Suprapubic skin (tissue), 3 donors: ENCODE results near the gene PLA2G15.

Experiments
- EP300 ChIP-seq: sonication (generic); formaldehyde crosslinking; IDR thresholded peaks from one replicate; pipeline ENCODE4 v1.6.1; 2017; ENCODE audit warnings: antibody characterized with exemption
- POLR2A ChIP-seq, 2 donors: fragments of 450-650 bp; IDR thresholded peaks; one replicate each; pipeline ENCODE4 v1.6.1; 2017; ENCODE audit warnings: antibody characterized with exemption in 2 of 2, mild to moderate bottlenecking in 2 of 2, moderate library complexity in 2 of 2
- TF ChIP-seq, protein P1 (sequence below), 2 donors: fragments of 200-600 bp in 1 of 2; fragments of 450-650 bp in 1 of 2; sonication (generic) in 1 of 2; IDR thresholded peaks; one replicate each; pipeline ENCODE4 v1.5.1; 2016 to 2019; ENCODE audit warnings: antibody characterized with exemption in 2 of 2, mild to moderate bottlenecking in 1 of 2, moderate library complexity in 1 of 2

DNA sequence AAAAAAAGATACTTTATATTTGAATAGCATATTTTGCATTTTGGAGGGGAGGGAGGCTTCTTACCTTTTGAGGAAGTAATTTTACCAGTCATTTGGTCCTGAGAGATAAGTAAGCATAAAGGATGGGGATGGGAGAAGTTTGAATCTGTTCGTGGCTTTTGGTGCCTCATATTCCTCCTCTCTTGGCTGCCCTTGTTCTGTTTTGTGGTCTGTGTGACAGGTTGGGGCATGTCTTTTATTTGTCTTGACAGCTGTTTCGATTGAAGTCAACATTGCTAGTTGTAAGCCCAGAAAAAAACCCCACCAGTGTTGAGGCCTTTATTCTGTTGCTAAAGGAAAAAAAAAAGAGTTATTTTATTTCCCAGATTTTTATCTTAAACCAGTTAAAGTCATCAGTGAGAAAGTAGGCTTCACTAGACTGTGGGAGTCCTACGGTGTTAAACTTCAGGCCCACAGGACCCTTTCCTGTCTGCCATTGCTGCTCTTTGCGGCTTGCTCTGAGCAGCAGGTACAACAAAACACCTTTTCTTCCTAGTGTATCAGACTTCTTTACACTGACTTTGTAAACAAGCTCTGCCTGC is 30.5 kb downstream of the PLA2G15 start:
- TF ChIP-seq, protein P1, sequence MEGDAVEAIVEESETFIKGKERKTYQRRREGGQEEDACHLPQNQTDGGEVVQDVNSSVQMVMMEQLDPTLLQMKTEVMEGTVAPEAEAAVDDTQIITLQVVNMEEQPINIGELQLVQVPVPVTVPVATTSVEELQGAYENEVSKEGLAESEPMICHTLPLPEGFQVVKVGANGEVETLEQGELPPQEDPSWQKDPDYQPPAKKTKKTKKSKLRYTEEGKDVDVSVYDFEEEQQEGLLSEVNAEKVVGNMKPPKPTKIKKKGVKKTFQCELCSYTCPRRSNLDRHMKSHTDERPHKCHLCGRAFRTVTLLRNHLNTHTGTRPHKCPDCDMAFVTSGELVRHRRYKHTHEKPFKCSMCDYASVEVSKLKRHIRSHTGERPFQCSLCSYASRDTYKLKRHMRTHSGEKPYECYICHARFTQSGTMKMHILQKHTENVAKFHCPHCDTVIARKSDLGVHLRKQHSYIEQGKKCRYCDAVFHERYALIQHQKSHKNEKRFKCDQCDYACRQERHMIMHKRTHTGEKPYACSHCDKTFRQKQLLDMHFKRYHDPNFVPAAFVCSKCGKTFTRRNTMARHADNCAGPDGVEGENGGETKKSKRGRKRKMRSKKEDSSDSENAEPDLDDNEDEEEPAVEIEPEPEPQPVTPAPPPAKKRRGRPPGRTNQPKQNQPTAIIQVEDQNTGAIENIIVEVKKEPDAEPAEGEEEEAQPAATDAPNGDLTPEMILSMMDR (IDR thresholded peaks at IDR 0.05), result no peak
- no peak for TF ChIP-seq EP300
- TF ChIP-seq POLR2A (IDR thresholded peaks at IDR 0.05), result no peak
